B cell (primary cell): ENCODE data around the gene DDAH1.

Source experiments
- CTCF ChIP-seq: fragments of 200-600 bp; IDR thresholded peaks from one replicate; pipeline ENCODE4 v1.8.0; 2022; ENCODE audit warnings: antibody characterized with exemption, mild to moderate bottlenecking
- EZH2 ChIP-seq: IDR thresholded peaks from 2 replicates; pipeline ENCODE4 v1.6.1; 2012; ENCODE audit warnings: borderline replicate concordance, low read depth, mild to moderate bottlenecking, moderate library complexity, low read length; ENCODE audit not compliant: insufficient read depth, poor library complexity, severe bottlenecking

GRCh38 chr1:85475055-85475454 is 10.1 kb upstream of the DDAH1 start:
- TF ChIP-seq CTCF (no peak), EZH2 (no peak)
